H1 (cell line): ENCODE measurements around the gene CCDC33. TPM values are rescaled to one million over a fixed set of nuclear protein-coding genes. Genes with fewer than 3 reads are reported as not detected.

Experiments used
- CTCF ChIA-PET: fragments of 300-600 bp; sonication (Branson Sonifier 250); formaldehyde crosslinking; loops from one replicate; lab custom pipeline; 2021; ENCODE audit not compliant: partially characterized antibody; lab: Charles Lee
- POLR2A ChIA-PET: fragments of 300-600 bp; sonication (Branson Sonifier 250); formaldehyde crosslinking; loops from one replicate; lab custom pipeline; 2021; ENCODE audit warnings: inconsistent platforms; ENCODE audit not compliant: partially characterized antibody; lab: Charles Lee
- DNase-seq, 2 experiments: peaks; one replicate each; pipeline versions ENCODE4 v3.0.0 to v3.0.0-alpha.2; 2010 to 2022; ENCODE audit warnings: low spot score in 2 of 2, low read depth in 1 of 2, mixed read lengths in 1 of 2
- FAIRE-seq: peaks from 2 replicates; lab custom pipeline; 2011; peaks lifted over from hg19 to GRCh38; lab: Jason Lieb, UNC
- H2AFZ ChIP-seq: 2 replicates; pipeline ENCODE4 v1.8.1; 2012; ENCODE audit warnings: low read length, inconsistent platforms
- H2AK5ac ChIP-seq: 2 replicates; pipeline ENCODE4 v1.6.1; 2013; ENCODE audit warnings: low read depth, low read length
- H2BK120ac ChIP-seq: replicated peaks from 2 replicates; pipeline ENCODE3; 2013; ENCODE audit warnings: low read depth, low read length, inconsistent platforms
- H2BK12ac ChIP-seq: 2 replicates; pipeline ENCODE4 v1.6.1; 2013; ENCODE audit warnings: low read depth, low read length
- H2BK15ac ChIP-seq: 2 replicates; pipeline ENCODE4 v1.6.1; 2013; ENCODE audit warnings: low read length
- H2BK20ac ChIP-seq: 2 replicates; pipeline ENCODE4 v1.6.1; 2013; ENCODE audit warnings: low read length
- H2BK5ac ChIP-seq: 2 replicates; pipeline ENCODE4 v1.6.1; 2013; ENCODE audit warnings: low read depth, low read length
- H3K14ac ChIP-seq: 2 replicates; pipeline ENCODE4 v1.6.1; 2013; ENCODE audit warnings: inconsistent platforms; ENCODE audit not compliant: insufficient read length
- H3K18ac ChIP-seq: 2 replicates; pipeline ENCODE4 v1.6.1; 2013; ENCODE audit warnings: low read length; ENCODE audit errors: extremely low read depth
- H3K23ac ChIP-seq: 2 replicates; pipeline ENCODE4 v1.6.1; 2013; ENCODE audit warnings: inconsistent platforms; ENCODE audit not compliant: insufficient read length
- H3K23me2 ChIP-seq: 2 replicates; pipeline ENCODE4 v1.6.1; 2013; ENCODE audit warnings: low read depth, low read length
- H3K27ac ChIP-seq: 2 replicates; pipeline ENCODE4 v1.6.1; 2011; ENCODE audit warnings: low read depth, low read length, inconsistent platforms
- H3K27me3 ChIP-seq, 4 experiments: replicated peaks in 1 of 4; 1 replicate in 1 of 4; 2 replicates in 3 of 4; pipeline versions ENCODE4 v1.6.1 to v1.8.1; 2011 to 2013; ENCODE audit warnings: low read length in 3 of 4, mild to moderate bottlenecking in 3 of 4, inconsistent platforms in 2 of 4, mixed read lengths in 2 of 4, moderate library complexity in 1 of 4; ENCODE audit not compliant: control insufficient read depth in 3 of 4, insufficient read depth in 3 of 4; ENCODE audit errors: extremely low read depth in 1 of 4
- H3K36me3 ChIP-seq, 4 experiments: 2 replicates each; pipeline versions ENCODE4 v1.6.1 to v1.8.1; 2011 to 2013; ENCODE audit warnings: mild to moderate bottlenecking in 4 of 4, low read length in 3 of 4, moderate library complexity in 2 of 4, control low read depth in 1 of 4, inconsistent platforms in 1 of 4; ENCODE audit not compliant: insufficient read depth in 4 of 4, control insufficient read depth in 2 of 4
- H3K4ac ChIP-seq: replicated peaks from 2 replicates; pipeline ENCODE3; 2013; ENCODE audit warnings: low read length, low read depth, mixed read lengths, inconsistent platforms; ENCODE audit not compliant: insufficient read length
- H3K4me1 ChIP-seq, 4 experiments: replicated peaks in 1 of 4; 1 replicate in 1 of 4; 2 replicates in 3 of 4; pipeline versions ENCODE4 v1.6.1 to v1.8.1; 2011 to 2013; ENCODE audit warnings: low read length in 3 of 4, inconsistent platforms in 2 of 4, mixed read lengths in 1 of 4; ENCODE audit not compliant: insufficient read depth in 4 of 4, control insufficient read depth in 3 of 4
- H3K4me2 ChIP-seq, 2 experiments: 2 replicates each; pipeline versions ENCODE4 v1.6.1 to v1.8.1; 2011 to 2013; ENCODE audit warnings: low read depth in 2 of 2, low read length in 2 of 2, control low read depth in 1 of 2, inconsistent platforms in 1 of 2, mild to moderate bottlenecking in 1 of 2; ENCODE audit not compliant: insufficient read depth in 1 of 2
- H3K4me3 ChIP-seq, 4 experiments: fragments of 200-600, 300-600 bp in 1 of 4; sonication (generic), shearing (Covaris generic), sonication (Bioruptor Twin) in 1 of 4; 2 replicates each; pipeline versions ENCODE4 v1.5.1 to v1.8.1; 2011 to 2016; ENCODE audit warnings: low read length in 4 of 4, low read depth in 3 of 4, control low read depth in 2 of 4, inconsistent platforms in 2 of 4, mild to moderate bottlenecking in 2 of 4, mixed read lengths in 1 of 4, moderate library complexity in 1 of 4; ENCODE audit not compliant: insufficient read depth in 2 of 4; ENCODE audit errors: extremely low read depth in 1 of 4
- H3K56ac ChIP-seq: replicated peaks from 2 replicates; pipeline ENCODE3; 2013; ENCODE audit warnings: low read depth, mild to moderate bottlenecking, mixed read lengths, low read length, inconsistent platforms; ENCODE audit not compliant: insufficient read length
- H3K79me1 ChIP-seq: 2 replicates; pipeline ENCODE4 v1.6.1; 2013; ENCODE audit warnings: low read depth, low read length, control low read depth
- H3K79me2 ChIP-seq, 2 experiments: 2 replicates each; pipeline versions ENCODE4 v1.6.1 to v1.8.1; 2012 to 2013; ENCODE audit warnings: low read length in 2 of 2, mild to moderate bottlenecking in 2 of 2, inconsistent platforms in 1 of 2; ENCODE audit not compliant: insufficient read depth in 2 of 2, control insufficient read depth in 1 of 2
- H3K9ac ChIP-seq, 4 experiments: replicated peaks in 1 of 4; 1 replicate in 1 of 4; 2 replicates in 3 of 4; pipeline versions ENCODE4 v1.6.1 to v1.8.1; 2011 to 2013; ENCODE audit warnings: low read depth in 3 of 4, low read length in 3 of 4, control low read depth in 2 of 4, mild to moderate bottlenecking in 2 of 4, moderate library complexity in 2 of 4, inconsistent platforms in 1 of 4; ENCODE audit errors: extremely low read depth in 1 of 4
- H3K9me3 ChIP-seq, 2 experiments: 2 replicates each; pipeline versions ENCODE4 v1.6.1 to v1.8.1; 2012 to 2013; ENCODE audit warnings: mild to moderate bottlenecking in 2 of 2, moderate library complexity in 2 of 2, control low read depth in 1 of 2, inconsistent platforms in 1 of 2, low read depth in 1 of 2, low read length in 1 of 2, mixed read lengths in 1 of 2; ENCODE audit not compliant: insufficient read depth in 2 of 2
- H4K20me1 ChIP-seq, 2 experiments: replicated peaks in 1 of 2; 2 replicates each; pipeline versions ENCODE3 to v1.8.1; 2011 to 2013; ENCODE audit warnings: inconsistent platforms in 2 of 2, low read length in 2 of 2, mild to moderate bottlenecking in 1 of 2; ENCODE audit not compliant: insufficient read depth in 2 of 2, control insufficient read depth in 1 of 2
- H4K5ac ChIP-seq: 2 replicates; pipeline ENCODE4 v1.6.1; 2013; ENCODE audit warnings: low read length, low read depth, mixed read lengths, inconsistent platforms; ENCODE audit not compliant: insufficient read length
- H4K8ac ChIP-seq: 2 replicates; pipeline ENCODE4 v1.8.0; 2013; ENCODE audit warnings: mild to moderate bottlenecking, moderate library complexity, low read length, inconsistent platforms; ENCODE audit not compliant: insufficient read depth; ENCODE audit errors: extremely low read depth
- H4K91ac ChIP-seq: replicated peaks from 2 replicates; pipeline ENCODE3; 2013; ENCODE audit warnings: low read length, mixed read lengths, inconsistent platforms; ENCODE audit not compliant: insufficient read length
- TBP ChIP-seq: IDR thresholded peaks from 2 replicates; pipeline ENCODE4 v1.6.1; 2011; ENCODE audit warnings: low read depth, low read length, improper control_type of control experiment
- WGBS, 2 experiments: shearing (Covaris generic) in 1 of 2; methylation state at CpG; one replicate each; pipeline versions ENCODE4 v1.1.6 to v1.1.7; 2013 to 2015; ENCODE audit warnings: low lambda C conversion rate in 2 of 2, mixed read lengths in 2 of 2, inconsistent platforms in 1 of 2, low coverage in 1 of 2, missing lambda C conversion rate in 1 of 2; ENCODE audit not compliant: insufficient replicate concordance in 2 of 2, insufficient coverage in 1 of 2, insufficient read length in 1 of 2; ENCODE audit errors: extremely low coverage in 1 of 2, missing lambda C conversion rate in 1 of 2; 5-methylcytosine and 5-hydroxymethylcytosine counted together
- polyA plus RNA-seq, 7 experiments: library from polyadenylated mRNA; depleted of rRNA in 3 of 7; stranded (reverse) in 5 of 7; unstranded in 2 of 7; fragments of >200 nt in 5 of 7; fragments of 200-250 nt in 2 of 7; gene quantifications; 1 replicate in 5 of 7; 2 replicates in 1 of 7; 4 replicates in 1 of 7; pipeline versions ENCODE4 v1.2.1 to v1.2.3, GENCODE V29; 2011 to 2013; ENCODE audit warnings: missing spikeins in 2 of 7, mixed read lengths in 2 of 7
- total RNA-seq: library from RNA; stranded (reverse); fragmentation: NEBNext Ultra II Directional; extraction: Animal tissue kit (Norgen Biotek cat#: 25700); gene quantifications from 2 replicates; pipeline ENCODE4 v1.2.1, GENCODE V29; 2021

The CCDC33 gene
- total and polyA plus RNA-seq, 2 of the 8 experiments (the other 6 are each of a cell fraction or from before 2014, with no cell fraction given) = 2.0 to 2.7 TPM

- no peak overlapping the region for H3K4me2 ChIP-seq
- no peak overlapping the region for H3K4me3 ChIP-seq
- H3K18ac ChIP-seq = no peak overlapping the region
- FAIRE-seq = no peak
- no peak overlapping the region for H4K91ac ChIP-seq
- no peak overlapping the region for H3K4ac ChIP-seq
- H3K23ac ChIP-seq = no peak overlapping the region
- no peak overlapping the region for H3K56ac ChIP-seq
- ChIA-PET CTCF (interaction anchor here (1.2 to 9.4 kb wide), 2 partner anchors 12 to 199 kb away, joined by 3 to 75 read pairs; no protein-coding TSS in a partner anchor), POLR2A (no interaction called here)
- H2BK20ac ChIP-seq = no peak overlapping the region
- H4K20me1 ChIP-seq = no peaks in the 10 kb centered on the region
- H3K36me3 ChIP-seq = no peaks in the 10 kb centered on the region; a peak in 1 of 8 replicates
- H4K8ac ChIP-seq = no peak overlapping the region; the same call in 1 of the 2 replicates
- H3K9me3 ChIP-seq = no peaks in the 10 kb centered on the region
- no peaks in the 10 kb centered on the region for H3K79me1 ChIP-seq
- H3K14ac ChIP-seq = no peak overlapping the region
- no peak overlapping the region for H2BK5ac ChIP-seq
- no peaks in the 10 kb centered on the region; a peak in 1 of 7 replicates for H3K27me3 ChIP-seq
- no peak overlapping the region for H2BK15ac ChIP-seq
- no peak overlapping the region for H2BK12ac ChIP-seq
- H3K27ac ChIP-seq = no peak overlapping the region
- DNase-seq = no peak
- H2AFZ ChIP-seq = no peak overlapping the region
- 88% methylated on average over 5 of the region's 5 CpGs; no CpG with 5 or more reads in 1 of the 2 experiments for WGBS, 2 experiments
- H4K5ac ChIP-seq = no peak overlapping the region
- peaks cover 0 to 2% (median under 1%) of the 10 kb centered on the region in 4 experiments; a peak in 3 of 7 replicates for H3K4me1 ChIP-seq
- H3K23me2 ChIP-seq = no peaks in the 10 kb centered on the region
- no peaks in the 10 kb centered on the region for H3K79me2 ChIP-seq
- H2AK5ac ChIP-seq = no peak overlapping the region
- H2BK120ac ChIP-seq = no peak overlapping the region
- no peak overlapping the region for H3K9ac ChIP-seq
- TF ChIP-seq TBP = no peak
Observed at GRCh38 chr15:74333662-74334061, 97.5 kb downstream of the CCDC33 start.
